Activated CD4-positive, alpha-beta T cell treated with anti-CD3 and anti-CD28 coated beads, Interleukin-2, amount 50 U/mL, for 48 hours (primary cell): ENCODE results near the gene DKC1.
"Not testable (repeated sequence)": the region's sequence is repeated elsewhere in the genome, so short reads cannot be mapped to it uniquely, and the experiment has no call there.

Experiments
- DNase-seq, 2 experiments: peaks; one replicate each; pipeline ENCODE4 v3.0.0-alpha.2; 2020

DKC1 gene

DNA sequence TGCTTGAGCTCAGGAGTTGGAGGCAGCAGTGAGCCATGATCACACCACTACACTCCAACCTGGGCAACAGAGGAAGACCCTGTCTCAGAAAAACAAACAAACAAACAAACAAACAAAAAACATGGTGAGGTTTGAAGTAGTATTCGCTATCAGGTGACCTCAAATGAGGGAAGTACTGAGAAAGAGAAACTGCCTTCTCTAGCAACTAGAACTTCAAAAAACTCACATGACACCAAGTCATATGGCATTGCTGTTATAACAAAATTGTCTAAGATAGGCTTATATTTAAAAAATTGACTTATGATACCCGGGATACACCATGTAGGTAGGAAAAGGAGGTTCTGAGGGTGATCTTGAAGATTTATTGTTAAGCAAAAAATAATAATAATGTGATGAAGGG is 32.4 kb downstream of the DKC1 start:
- no peak for DNase-seq

GRCh38 chrX:154797006-154797405 is 34.3 kb downstream of the DKC1 start:
- no peak for DNase-seq

DNA sequence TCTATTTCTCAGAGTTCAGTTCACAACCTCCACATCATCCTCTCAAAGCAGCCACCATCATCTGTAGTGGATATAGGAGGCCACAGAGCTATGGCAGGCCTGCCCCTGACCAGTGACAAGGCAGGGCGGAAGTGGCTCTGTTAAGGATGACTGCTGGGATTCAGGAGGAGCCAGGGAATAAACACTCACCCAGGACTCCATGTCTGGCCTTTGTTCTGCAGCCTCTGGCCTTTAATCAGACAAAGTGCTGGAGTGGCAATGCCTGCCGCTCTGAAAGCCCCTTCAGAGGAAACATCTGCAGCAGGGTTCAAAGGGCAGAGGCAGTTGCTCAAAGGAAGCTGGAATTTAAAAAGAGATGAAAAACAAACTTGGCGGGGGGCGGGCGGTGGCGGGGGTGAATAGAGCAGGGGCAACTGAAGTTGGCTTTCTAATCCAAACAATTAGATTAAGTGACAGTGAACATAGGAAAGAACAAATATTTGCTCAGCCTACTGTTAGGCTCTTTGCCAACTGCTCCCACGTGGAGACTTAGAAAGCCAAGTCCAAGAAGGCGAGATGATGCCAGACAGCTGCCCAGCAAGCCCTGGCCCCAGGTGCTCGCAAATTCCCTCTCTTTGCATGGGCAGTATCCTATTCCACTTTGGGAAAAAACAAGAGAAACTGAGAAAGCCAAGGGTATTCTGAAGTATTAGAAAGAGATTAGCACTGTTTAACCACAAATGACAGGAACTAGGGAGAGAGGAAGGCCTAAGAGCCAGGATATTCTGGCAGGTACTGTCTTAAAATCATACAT is 37.1 kb downstream of the DKC1 start:
- no peak for DNase-seq

GRCh38 chrX:154800478-154801210 is 38.0 kb downstream of the DKC1 start:
- DNase-seq: no peak

GRCh38 chrX:154802947-154803346 is 40.3 kb downstream of the DKC1 start:
- no peak for DNase-seq

GRCh38 chrX:154804261-154804956 is 41.7 kb downstream of the DKC1 start:
- DNase-seq: no peak

DNA sequence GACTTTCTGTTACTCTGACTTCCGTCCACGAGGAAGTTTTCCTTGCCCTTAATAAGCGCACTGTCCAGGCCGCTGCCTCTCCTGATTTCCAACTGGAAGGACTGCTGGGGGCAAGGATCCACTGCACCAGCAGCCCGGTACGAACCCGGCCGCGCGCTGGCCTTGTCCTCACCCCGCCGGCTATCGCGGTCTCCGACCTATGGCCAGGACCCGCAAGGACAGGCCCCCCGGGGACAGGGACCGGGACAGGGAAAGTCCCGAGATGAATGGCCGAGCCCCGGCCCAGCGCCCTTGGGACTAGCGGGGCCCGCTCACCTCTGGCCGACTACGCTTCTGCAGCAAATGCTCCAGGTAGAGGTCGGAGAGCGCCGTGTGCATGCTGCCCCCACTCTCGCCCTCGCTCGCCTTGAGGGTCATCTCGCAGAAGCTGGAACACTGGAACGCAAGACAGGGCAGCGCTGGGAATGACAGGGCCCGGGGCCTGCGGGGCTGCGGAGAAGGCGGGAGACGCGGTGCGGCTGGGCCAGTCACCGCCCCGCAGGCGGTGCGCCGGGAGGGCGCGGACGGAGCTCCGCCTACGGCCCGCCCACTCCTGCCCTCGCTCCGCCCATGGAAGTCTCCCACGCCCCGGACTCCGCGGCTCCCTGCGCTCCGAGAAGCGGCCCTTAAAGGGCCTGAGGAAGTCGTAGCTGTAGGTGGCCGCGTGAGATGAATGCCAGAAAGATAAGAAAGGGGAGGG is 42.5 kb downstream of the DKC1 start, which contains the start of gene MPP1:
Gene MPP1 (minus strand): TSS at position 529 of the 739 bp plus-strand sequence. CDS start 112 bp downstream, at position 417.
- peak; percentile 71 to 76 for DNase-seq

DNA sequence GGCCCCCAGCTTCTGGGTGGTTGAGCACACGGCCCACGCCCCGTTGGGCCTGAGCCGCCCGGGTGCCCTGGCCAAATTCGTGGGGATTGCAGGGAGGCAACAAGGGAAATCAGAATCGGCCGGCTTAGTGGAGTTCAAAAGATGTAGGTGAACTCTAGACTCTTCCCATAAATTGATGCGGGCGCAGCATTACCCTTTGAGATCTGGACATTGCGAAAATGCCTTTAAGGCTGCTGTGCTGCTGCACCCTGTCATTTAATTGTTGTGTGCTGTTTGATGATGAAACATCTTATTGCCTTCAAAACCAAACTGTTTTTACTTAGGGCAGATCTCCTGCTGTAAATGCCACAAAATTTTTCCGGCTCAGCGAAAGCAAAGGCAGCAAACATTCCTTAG is 43.0 kb downstream of the DKC1 start:
- DNase-seq: no peak

GRCh38 chrX:154806837-154807501 is 44.3 kb downstream of the DKC1 start:
- DNase-seq: no peak

DNA sequence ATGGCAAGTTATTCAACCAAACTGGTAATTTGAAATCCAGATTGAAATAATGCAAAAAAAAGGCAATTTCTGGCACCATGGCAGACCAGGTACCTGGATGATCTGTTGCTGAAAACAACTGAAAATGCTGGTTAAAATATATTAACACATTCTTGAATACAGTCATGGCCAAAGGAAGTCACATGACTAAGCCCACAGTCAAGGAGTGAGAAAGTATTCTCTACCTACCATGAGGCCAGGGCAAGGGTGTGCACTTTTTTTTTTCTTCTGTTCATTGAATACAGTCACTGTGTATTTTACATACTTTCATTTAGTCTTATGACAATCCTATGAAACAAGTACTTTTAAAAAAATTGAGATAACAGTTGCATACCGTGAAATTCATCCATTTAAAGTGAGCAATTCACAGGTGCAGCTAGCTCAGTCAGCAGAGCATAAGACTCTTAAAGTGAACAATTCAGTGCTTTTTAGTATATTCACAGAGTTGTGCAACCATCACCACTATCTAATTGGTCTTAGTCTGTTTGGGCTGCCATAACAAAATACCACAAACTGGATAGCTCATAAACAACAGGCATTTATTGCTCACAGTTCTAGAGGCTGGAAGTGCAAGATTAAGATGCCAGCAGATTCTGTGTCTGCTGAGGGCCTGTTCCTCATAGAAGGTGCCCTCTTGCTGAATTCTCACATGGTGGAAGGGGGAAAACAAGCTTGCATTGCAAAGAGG is 47.4 kb downstream of the DKC1 start:
- DNase-seq: no peak

- DNase-seq: no peak
These were observed 49.9 kb downstream of the DKC1 start for GRCh38 chrX:154812341-154813101.

GRCh38 chrX:154813801-154814200 is 51.1 kb downstream of the DKC1 start:
- DNase-seq: no peak

DNA sequence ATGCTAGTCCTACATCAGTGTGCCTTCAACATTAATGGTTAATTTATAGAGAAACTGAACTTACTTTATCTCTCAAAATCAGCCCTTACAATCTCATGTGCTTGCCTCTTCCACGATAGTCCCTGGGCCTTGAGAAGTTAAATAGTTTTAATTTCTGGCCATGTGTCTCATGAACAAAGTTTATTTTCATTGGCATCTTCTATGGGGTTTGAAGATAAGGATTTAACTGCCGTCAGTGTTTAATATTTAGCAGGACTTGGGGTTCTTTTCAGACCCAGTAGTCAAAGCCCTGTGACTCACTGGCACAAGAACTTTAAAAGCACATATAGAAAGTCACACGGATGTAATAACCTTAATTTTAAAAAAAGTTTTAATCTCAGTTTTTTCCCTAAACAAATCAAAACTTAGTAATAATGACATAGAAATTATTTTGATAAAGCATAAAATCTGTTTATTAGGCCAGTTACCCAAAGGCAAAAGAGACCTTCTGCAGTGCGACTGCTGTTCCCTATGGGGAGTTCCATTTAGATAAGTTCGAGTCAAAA is 52.7 kb downstream of the DKC1 start:
- no peak for DNase-seq

- DNase-seq: not testable (repeated sequence)
These were observed 53.7 kb downstream of the DKC1 start for GRCh38 chrX:154816326-154816898.

- not testable (repeated sequence) for DNase-seq
These were observed 54.5 kb downstream of the DKC1 start for GRCh38 chrX:154817048-154817618.

GRCh38 chrX:154818916-154819770 is 56.5 kb downstream of the DKC1 start:
- no peak for DNase-seq

GRCh38 chrX:154819771-154820341 is 57.2 kb downstream of the DKC1 start:
- no peak for DNase-seq

DNA sequence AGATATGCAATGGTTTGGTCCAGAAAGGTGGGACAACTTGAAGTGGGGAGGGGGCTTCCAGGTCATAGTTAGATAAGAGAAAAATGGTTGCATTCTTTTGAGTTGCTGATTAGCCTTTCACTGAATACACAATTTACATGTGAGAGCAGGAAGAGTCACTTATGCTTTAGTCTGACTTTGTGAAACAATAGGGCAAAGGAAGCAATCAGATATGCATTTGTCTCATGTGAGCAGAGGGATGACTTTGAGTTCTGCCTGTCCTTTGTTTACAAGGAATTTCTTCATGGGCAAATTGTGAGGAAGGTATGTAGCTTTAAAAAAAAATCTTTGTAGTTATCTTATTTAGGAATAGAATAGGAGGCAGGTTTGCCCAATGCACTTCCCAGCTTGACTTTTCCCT is 58.9 kb downstream of the DKC1 start:
- no peak for DNase-seq
